Glomerular visceral epithelial cell (primary cell): Measurements from ENCODE around the gene GRIK4.
"Not testable (repeated sequence)": the region's sequence is repeated elsewhere in the genome, so short reads cannot be mapped to it uniquely, and the experiment has no call there.

Experiments
- DNase-seq: peaks from one replicate; pipeline ENCODE4 v3.0.0-alpha.2; 2016; ENCODE audit errors: extremely low spot score

GRIK4 gene

GRCh38 chr11:120511116-120511819 is at the start of gene GRIK4:
GRIK4 (plus strand) TSS chr11:120511748; CDS start chr11:120660319, 148,571 bp downstream.
- peak; percentile 74 for DNase-seq

- DNase-seq, result no peak
These were observed 48.7 kb upstream of the GRIK4 start for GRCh38 chr11:120462825-120463224.

DNA sequence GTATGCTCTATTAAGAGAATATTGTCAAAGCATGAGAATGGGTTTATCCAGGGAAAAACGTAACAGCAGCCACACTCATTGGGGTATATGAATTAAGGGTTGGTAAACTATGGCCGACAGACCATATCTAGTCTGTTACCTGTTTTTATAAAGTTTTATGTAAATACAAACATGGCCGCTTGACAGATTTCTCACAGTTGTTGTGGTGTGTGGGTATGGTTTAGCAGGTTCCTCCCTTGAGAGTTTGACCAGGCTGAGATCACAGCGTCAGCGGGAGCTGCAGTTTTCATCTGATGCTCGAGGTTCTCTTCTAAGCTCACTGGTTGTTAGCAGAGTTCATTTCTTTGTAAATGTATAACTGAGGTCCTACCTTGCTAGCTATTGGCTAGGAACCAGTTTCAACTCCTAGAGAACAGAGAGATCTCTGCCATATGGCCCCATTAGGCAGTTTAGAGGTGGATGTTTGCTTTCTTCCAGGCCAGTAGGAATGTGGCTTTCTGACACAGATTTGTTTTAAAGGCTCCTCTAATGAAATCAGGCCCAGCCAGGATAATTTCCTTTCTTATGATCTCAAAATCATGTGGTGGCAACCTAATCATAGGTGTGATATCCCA is 45.5 kb upstream of the GRIK4 start:
- DNase-seq, result no peak

GRCh38 chr11:120467627-120468026 is 43.9 kb upstream of the GRIK4 start:
- no peak for DNase-seq

- DNase-seq, result no peak
These were observed 40.4 kb upstream of the GRIK4 start for GRCh38 chr11:120471131-120471530.

DNA sequence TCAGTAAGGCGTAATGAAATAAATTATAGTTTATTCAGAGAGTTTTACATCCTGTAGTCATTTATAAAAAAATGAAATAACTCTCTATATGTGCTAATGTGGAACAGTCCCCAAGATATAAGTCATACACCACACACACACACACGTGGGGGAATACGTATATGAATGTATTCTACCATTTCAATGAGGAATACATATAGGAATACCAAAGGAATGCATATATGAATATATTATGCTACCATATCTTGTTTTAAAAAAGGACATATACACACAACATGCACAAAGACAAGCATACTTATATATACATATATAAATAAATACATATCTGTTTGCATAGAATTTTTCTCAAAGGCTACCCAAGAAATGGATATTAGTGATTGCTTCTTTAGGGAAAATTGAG is 39.6 kb upstream of the GRIK4 start:
- DNase-seq, result no peak

DNA sequence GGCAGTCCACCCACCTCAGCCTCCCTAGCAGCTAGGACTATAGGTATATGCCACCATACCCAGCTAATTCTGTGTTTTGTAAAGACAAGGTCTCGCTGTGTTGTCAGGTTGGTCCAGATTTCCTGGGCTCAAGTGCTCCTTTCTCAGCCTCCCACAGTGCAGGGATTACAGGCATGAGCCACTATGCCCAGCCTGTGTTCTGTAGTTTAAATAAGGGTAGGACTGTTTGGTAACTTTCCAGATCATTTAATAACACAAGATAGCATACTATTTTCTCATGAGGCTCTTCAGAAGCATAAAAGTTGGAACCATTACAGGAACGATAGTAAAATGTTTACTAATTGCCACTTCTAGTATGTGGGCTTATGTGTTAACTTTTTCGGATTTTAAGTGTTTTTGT is 38.0 kb upstream of the GRIK4 start:
- no peak for DNase-seq

GRCh38 chr11:120482149-120482548 is 29.4 kb upstream of the GRIK4 start:
- no peak for DNase-seq

GRCh38 chr11:120484722-120485121 is 26.8 kb upstream of the GRIK4 start:
- no peak for DNase-seq

- no peak for DNase-seq
These were observed 25.4 kb upstream of the GRIK4 start for GRCh38 chr11:120486138-120486537.

DNA sequence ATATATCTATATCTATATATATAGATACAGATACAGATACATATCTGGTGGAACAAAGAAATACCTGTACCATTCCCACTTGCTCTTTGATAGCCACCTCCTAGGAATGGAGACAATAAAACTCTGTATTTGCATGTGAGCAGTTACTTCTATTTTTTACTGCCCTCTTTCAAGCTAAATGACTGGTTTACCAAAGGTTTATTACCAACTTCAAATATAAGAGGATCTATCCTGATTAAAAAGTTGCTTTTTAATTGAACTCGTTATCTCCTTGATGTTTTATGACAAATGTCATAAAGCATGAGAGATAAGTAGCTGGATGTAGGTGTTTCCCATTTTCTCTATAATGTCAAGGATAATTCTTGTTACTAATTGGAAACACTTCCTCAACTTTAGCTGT is 21.7 kb upstream of the GRIK4 start:
- no peak for DNase-seq

DNA sequence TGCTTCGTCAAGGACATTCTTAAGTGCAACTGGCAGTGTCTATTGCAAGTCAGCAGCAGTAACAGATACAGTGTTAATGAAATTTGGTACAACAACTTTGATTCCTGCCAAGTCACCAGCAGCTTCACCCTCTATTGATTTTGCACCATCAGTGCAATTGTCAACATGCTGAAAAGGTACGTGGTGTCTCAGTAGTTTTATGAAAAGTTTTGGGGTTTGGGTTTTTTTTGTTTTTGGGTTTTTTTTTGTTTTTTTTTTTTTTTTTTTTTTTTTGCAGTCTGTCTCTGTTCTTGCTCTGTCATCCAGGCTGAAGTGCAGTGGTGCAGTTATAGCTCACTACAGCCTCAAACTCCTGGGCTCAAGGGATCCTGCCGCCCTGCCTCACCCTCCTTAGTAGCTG is 19.1 kb upstream of the GRIK4 start:
- DNase-seq, result no peak

DNA sequence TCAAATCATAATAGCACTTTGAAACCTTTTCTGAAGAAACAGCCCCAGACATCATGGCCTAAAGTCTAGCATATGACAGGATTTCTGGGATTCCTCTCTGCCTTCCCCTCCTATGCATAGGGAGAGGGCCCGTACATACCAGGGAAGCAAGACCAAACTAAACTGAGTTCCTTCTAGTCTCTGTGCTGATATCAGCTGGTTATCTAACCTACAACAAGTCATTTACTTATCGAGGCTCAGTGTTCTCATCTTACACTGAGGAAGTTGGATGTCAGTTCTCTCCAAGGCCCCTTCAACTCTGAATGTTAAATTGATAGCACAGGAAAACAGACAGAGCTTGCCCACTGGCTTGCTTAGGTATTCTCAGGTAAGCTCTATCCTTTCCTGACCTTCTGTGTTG is 17.0 kb upstream of the GRIK4 start:
- DNase-seq, result no peak

DNA sequence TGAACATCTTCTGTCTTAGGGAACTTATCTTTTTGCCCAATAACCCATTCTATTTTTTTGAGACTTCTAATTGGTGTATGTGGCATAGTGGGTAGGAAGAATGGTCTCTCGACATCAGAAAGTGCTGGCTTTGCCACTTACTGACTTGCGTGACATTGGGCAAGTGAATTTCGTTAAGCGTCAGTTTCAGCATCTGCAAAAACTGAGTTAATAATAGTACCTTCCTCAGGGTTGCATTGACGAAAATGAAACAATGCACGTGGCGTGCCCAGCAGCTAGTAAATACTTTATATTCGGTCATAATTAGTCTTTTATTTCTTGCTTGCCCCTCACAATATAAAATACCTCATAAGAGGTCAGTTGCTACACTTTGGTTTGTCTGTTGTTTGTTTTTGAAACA is 12.5 kb upstream of the GRIK4 start:
- DNase-seq, result no peak

DNA sequence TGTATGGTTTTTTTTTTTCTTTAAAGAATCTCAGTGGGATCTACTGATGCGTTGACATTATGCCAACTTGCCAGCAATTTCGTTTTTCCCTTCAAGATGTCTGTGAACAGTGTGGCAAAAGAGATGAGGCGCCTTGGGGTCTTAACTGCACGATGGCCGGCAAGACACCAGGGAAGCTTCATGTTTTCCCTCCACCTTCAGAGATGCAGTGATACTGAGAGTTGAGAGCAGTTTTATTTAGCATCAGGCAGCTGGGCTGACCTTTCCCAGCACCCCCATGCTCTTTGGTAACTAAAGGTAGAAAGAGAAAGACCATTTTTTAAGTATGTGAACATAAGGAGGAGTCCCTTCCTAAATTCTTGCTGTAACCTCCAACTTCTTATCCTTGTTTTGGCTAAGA is 11.7 kb upstream of the GRIK4 start:
- DNase-seq, result no peak

DNA sequence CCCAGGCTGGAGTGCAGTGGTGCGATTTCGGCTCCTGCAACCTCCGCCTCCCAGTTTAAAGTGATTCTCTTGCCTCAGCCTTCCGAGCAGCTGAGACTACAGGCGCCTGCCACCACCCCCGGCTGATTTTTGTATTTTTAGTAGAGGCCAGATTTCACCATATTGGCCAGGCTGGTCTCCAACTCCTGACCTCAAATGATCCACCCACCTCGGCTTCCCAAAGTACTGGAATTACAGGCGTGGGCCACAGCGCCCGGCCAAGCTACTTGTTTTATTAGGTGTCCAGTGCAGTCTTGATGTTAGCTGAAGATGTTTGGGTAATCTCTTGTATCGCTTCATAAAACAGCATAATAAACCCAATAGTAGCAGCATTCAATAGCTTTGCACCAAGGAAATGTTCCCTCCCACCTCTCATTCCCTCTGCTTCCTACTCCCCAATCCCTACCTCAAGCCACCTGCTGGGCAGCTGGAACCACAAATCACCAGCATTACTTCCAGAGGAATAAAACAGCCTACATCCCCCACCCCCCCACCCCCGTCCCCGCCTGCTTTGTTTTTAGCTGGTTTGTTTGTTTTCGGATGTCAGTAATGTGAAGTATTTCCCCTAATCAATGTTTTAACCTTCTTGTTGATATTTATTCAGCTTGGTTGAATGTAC is 11.0 kb upstream of the GRIK4 start:
- no peak for DNase-seq

GRCh38 chr11:120501440-120501839 is 10.1 kb upstream of the GRIK4 start:
- DNase-seq, result no peak

- peak; percentile 42 for DNase-seq
These were observed 9.4 kb upstream of the GRIK4 start for GRCh38 chr11:120501976-120502755.

GRCh38 chr11:120503529-120503928 is 8.0 kb upstream of the GRIK4 start:
- DNase-seq, result not testable (repeated sequence)

- no peak for DNase-seq
These were observed 5.6 kb upstream of the GRIK4 start for GRCh38 chr11:120505801-120506425.

DNA sequence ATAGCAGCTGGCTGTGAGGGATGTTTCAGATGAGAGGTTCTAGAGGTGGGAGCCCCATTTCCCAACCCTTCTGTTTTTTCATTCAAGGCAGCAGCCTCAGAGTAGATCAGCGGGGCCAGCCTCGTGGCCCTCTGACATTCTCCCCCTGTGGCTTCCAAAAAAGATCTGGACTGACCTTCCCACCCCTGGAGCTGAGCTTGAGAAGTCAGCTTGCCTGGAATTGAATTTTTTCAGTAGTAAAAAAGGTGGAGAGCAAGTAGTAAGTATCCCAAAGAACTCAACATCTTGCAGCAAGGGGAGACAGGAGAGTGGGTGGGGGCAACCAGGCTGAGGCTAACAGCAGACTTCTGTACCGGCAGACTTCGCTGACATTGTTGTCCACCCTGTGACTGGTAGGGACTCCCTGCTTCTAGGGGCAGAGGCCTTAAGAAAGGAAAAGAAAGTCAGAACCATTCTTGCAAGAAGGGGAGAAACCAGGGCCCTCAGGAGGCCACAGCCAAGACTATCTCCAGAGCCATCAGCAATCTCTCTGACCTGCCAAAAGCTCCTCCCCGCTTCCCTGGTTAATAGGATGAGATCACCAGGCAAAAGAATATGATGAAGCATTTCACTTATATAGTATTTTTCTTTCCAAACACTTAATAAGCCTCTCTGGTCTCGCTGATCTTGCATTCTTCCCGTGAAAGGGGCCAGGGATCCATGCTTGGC is 2.0 kb upstream of the GRIK4 start:
- no peak for DNase-seq
